Upper lobe of left lung (tissue), 6 donors: ENCODE results near the gene HMMR. TPM values are rescaled to one million over a fixed set of nuclear protein-coding genes. Genes with fewer than 3 reads are reported as not detected.

Source experiments
- ATAC-seq, 2 donors: fragments of 200-7000 bp; cut with Tn5 transposase; one replicate each; pipeline ENCODE4 v1.9.1; 2022; ENCODE audit warnings: mild to moderate bottlenecking in 2 of 2, moderate library complexity in 2 of 2; ENCODE audit not compliant: low FRiP score in 2 of 2
- DNase-seq, 2 donors: peaks; one replicate each; pipeline ENCODE4 v3.0.0-alpha.2; 2019 to 2020
- H3K27ac ChIP-seq, 4 donors: fragments of 200-600 bp; sonication (generic); one replicate each; pipeline ENCODE4 v1.5.1; 2016 to 2019
- H3K27me3 ChIP-seq, 4 donors: fragments of 200-600 bp; sonication (generic); one replicate each; pipeline ENCODE4 v1.5.1; 2017 to 2019
- H3K36me3 ChIP-seq, 4 donors: fragments of 200-600 bp; sonication (generic); one replicate each; pipeline ENCODE4 v1.5.1; 2016 to 2019
- H3K4me1 ChIP-seq, 4 donors: fragments of 200-600 bp; sonication (generic); one replicate each; pipeline ENCODE4 v1.5.1; 2018 to 2019
- H3K4me3 ChIP-seq, 4 donors: fragments of 200-600 bp; sonication (generic); one replicate each; pipeline ENCODE4 v1.5.1; 2017 to 2019; ENCODE audit warnings: mild to moderate bottlenecking in 2 of 4, moderate library complexity in 1 of 4
- H3K9me3 ChIP-seq, 4 donors: fragments of 200-600 bp; sonication (generic); one replicate each; pipeline ENCODE4 v1.5.1; 2018 to 2019
- EP300 ChIP-seq, 4 donors: sonication (generic); formaldehyde crosslinking; IDR thresholded peaks; one replicate each; pipeline ENCODE4 v1.5.1; 2017; ENCODE audit warnings: antibody characterized with exemption in 4 of 4, control low read depth in 2 of 4
- POLR2A ChIP-seq, 4 donors: fragments of 450-650 bp; IDR thresholded peaks; one replicate each; pipeline ENCODE4 v1.5.1; 2016 to 2017; ENCODE audit warnings: antibody characterized with exemption in 4 of 4, mild to moderate bottlenecking in 2 of 4
- POLR2AphosphoS5 ChIP-seq, 2 donors: sonication (generic); formaldehyde crosslinking; IDR thresholded peaks; one replicate each; pipeline ENCODE4 v1.5.1; 2017; ENCODE audit warnings: antibody characterized with exemption in 2 of 2
- WGBS, 2 donors: methylation state at CpG; one replicate each; pipeline ENCODE4 v1.1.5; 2017 to 2018; 5-methylcytosine and 5-hydroxymethylcytosine counted together
- small RNA-seq, 4 donors: library from RNA; depleted of rRNA; stranded (forward); fragments of <200 nt; gene quantifications; one replicate each; pipeline ENCODE3, GENCODE V24; 2016
- total RNA-seq, 6 donors: library from RNA; depleted of rRNA in 4 of 6; stranded (reverse); fragments of >200 nt in 4 of 6; gene quantifications; one replicate each; pipeline versions ENCODE4 v1.1.0 to v1.2.1, GENCODE V29; 2016 to 2021
- TF ChIP-seq, protein P1 (sequence below), 6 experiments: fragments of 450-650 bp in 4 of 6; fragments of 200-600 bp in 2 of 6; sonication (generic) in 2 of 6; IDR thresholded peaks; one replicate each; pipeline ENCODE4 v1.5.1; 2016 to 2019; ENCODE audit warnings: antibody characterized with exemption in 6 of 6
- donor health status: DM: no; HTN: no; CAD: no; lungs with moderate emphysema.
- donor health status: DM: no; HTN: yes; CAD: no; lungs with severe emphysema.

HMMR gene
- total RNA-seq, 6 donors from 2014 or later, result 0.74 to 4.2 (median 1.9) TPM

DNA sequence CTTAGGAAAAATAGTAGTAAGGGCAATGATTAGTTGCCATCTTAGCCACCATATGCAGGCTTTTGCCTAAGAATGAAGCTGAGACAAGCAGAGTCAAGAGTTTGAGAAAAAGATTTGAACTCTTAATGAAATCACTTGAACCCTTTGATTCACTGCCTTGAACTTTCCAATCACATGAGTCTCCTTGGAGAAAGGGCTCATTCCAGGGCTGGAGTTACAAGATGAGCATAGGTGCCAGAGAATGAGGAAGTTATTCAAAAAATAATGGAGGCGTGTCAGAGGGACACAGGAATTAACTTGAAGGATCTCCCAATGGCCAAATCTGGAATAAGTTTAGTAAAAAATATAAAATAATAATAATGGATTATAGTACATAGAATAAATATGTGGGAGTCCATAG lies 80.3 kb downstream of the HMMR start:
- ATAC-seq (no peak), DNase-seq (no peak)
- 57 to 60% methylated on average over 1 of the region's 1 CpG for WGBS, 2 donors
- TF ChIP-seq, protein P1, sequence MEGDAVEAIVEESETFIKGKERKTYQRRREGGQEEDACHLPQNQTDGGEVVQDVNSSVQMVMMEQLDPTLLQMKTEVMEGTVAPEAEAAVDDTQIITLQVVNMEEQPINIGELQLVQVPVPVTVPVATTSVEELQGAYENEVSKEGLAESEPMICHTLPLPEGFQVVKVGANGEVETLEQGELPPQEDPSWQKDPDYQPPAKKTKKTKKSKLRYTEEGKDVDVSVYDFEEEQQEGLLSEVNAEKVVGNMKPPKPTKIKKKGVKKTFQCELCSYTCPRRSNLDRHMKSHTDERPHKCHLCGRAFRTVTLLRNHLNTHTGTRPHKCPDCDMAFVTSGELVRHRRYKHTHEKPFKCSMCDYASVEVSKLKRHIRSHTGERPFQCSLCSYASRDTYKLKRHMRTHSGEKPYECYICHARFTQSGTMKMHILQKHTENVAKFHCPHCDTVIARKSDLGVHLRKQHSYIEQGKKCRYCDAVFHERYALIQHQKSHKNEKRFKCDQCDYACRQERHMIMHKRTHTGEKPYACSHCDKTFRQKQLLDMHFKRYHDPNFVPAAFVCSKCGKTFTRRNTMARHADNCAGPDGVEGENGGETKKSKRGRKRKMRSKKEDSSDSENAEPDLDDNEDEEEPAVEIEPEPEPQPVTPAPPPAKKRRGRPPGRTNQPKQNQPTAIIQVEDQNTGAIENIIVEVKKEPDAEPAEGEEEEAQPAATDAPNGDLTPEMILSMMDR (IDR thresholded peaks at IDR 0.05), result no peak
- TF ChIP-seq POLR2A (IDR thresholded peaks at IDR 0.05), result no peak
- TF ChIP-seq EP300 (IDR thresholded peaks at IDR 0.05), result no peak
- no peak for TF ChIP-seq POLR2AphosphoS5 (IDR thresholded peaks at IDR 0.05)
- Histone ChIP-seq H3K4me3 (no peak overlapping the region), H3K9me3 (no peaks in the 10 kb centered on the region), H3K36me3 (no peaks in the 10 kb centered on the region), H3K4me1 (no peaks in the 10 kb centered on the region), H3K27ac (no peak overlapping the region), H3K27me3 (no peaks in the 10 kb centered on the region)

Small RNA genes within 50 kb of the gene (small RNA-seq; reads per million reads assigned to genes)
- 0 reads per million in 4 donors for gene AC008723.1

Other genes starting within 250 kb of the HMMR start
- 100 to 1,000 TPM in 1 of 6 donors, 10 to 100 TPM in 5; 52.5 to 118 (median 73.8) TPM for gene CCNG1, start 23.0 kb upstream of the HMMR start, total RNA-seq
- 10 to 100 TPM in 2 of 6 donors, 1 to 10 TPM in 4; 3.1 to 25.6 (median 7.9) TPM for gene NUDCD2, start 530 bp upstream of the HMMR start, total RNA-seq
- 10 to 100 TPM; 23.3 to 85.3 (median 50.4) TPM for gene MAT2B, start 45.0 kb downstream of the HMMR start, total RNA-seq